22Rv1 (cell line): Measurements from ENCODE around the gene CREG2.

Experiments
- H3K27ac ChIP-seq: fragments of 450-650 bp; 2 replicates; pipeline ENCODE4 v1.5.1; 2017
- CTCF ChIP-seq: fragments of 450-650 bp; IDR thresholded peaks from 2 replicates; pipeline ENCODE4 v1.5.1; 2017; ENCODE audit warnings: mild to moderate bottlenecking
- ZFX ChIP-seq: fragments of 450-650 bp; IDR thresholded peaks from 2 replicates; pipeline ENCODE4 v1.6.1; 2017; ENCODE audit warnings: antibody characterized with exemption, borderline replicate concordance

Gene CREG2

GRCh38 chr2:101418460-101419095, 31.3 kb upstream of the CREG2 start:
- no peak overlapping the region for H3K27ac ChIP-seq
- TF ChIP-seq CTCF: no peak
- no peak for TF ChIP-seq ZFX

GRCh38 chr2:101416609-101417008, 29.3 kb upstream of the CREG2 start:
- H3K27ac ChIP-seq: no peak overlapping the region
- no peak for TF ChIP-seq CTCF
- TF ChIP-seq ZFX: no peak

GRCh38 chr2:101415884-101416283, 28.6 kb upstream of the CREG2 start:
- TF ChIP-seq CTCF: no peak
- TF ChIP-seq ZFX: no peak
- no peak overlapping the region for H3K27ac ChIP-seq

- H3K27ac ChIP-seq: no peak overlapping the region
- TF ChIP-seq CTCF (no peak), ZFX (no peak)
Measured at GRCh38 chr2:101415220-101415619, 27.9 kb upstream of the CREG2 start.

GRCh38 chr2:101412092-101412694, 24.9 kb upstream of the CREG2 start:
- no peak for TF ChIP-seq CTCF
- TF ChIP-seq ZFX: no peak
- H3K27ac ChIP-seq: no peak overlapping the region

- H3K27ac ChIP-seq: no peak overlapping the region
Measured at GRCh38 chr2:101410746-101411145, 23.4 kb upstream of the CREG2 start.

More at GRCh38 chr2:101410746-101411145, 23.4 kb upstream of the CREG2 start:
- TF ChIP-seq ZFX: no peak
- TF ChIP-seq CTCF: no peak
